Loucy (cell line): ENCODE results near the gene TMEM163.

ENCODE experiments used
- EZH2phosphoT487 ChIP-seq: fragments of 200-600 bp; IDR thresholded peaks from 2 replicates; pipeline ENCODE4 v1.6.1; 2018; ENCODE audit warnings: antibody characterized with exemption, mild to moderate bottlenecking, moderate library complexity, borderline replicate concordance
- TF ChIP-seq, protein P1 (sequence below): fragments of 200-600 bp; sonication (generic); conservative IDR thresholded peaks from 2 replicates; pipeline ENCODE4 v1.5.1; 2014; ENCODE audit warnings: mild to moderate bottlenecking, antibody characterized with exemption, low read length

DNA sequence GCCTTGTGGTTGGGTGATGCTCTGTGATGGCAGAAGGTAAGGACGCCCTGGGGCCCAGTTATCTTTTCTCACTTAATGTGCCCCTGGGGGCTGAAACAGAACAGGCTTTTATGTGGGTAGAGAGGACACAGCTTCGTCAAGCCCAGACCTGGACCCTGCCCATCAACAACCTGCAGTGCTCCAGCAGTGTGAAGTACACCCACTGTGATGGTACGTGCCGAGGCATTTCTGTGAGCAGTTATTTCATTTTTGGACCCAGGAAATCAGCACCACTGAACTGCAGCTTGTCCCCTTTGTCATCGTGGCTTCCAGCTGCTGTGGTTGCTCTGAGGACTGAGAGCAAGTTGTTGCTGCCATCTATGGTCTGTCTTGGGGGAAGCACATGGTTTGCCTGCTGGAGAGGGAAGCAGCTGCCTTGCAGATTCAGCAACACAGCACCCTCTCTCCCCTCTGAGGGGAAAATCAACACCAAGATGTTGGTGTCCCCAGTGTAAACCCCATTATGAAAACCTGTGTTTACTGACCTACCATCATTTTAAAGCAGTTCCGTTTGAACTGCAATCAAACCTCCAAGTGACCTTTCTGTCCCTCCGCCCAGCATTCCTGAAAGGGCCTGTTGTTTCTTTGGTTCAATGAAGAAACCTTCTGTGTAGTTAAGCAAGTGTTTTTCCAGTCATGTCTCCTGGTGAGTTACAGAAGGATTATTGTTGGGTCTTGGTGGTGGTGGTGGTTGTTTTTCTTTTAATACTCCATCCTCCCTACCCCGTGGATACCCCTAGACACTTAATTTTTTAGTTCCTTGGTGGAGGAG, 306.8 kb downstream of the TMEM163 start:
- TF ChIP-seq, protein P1, sequence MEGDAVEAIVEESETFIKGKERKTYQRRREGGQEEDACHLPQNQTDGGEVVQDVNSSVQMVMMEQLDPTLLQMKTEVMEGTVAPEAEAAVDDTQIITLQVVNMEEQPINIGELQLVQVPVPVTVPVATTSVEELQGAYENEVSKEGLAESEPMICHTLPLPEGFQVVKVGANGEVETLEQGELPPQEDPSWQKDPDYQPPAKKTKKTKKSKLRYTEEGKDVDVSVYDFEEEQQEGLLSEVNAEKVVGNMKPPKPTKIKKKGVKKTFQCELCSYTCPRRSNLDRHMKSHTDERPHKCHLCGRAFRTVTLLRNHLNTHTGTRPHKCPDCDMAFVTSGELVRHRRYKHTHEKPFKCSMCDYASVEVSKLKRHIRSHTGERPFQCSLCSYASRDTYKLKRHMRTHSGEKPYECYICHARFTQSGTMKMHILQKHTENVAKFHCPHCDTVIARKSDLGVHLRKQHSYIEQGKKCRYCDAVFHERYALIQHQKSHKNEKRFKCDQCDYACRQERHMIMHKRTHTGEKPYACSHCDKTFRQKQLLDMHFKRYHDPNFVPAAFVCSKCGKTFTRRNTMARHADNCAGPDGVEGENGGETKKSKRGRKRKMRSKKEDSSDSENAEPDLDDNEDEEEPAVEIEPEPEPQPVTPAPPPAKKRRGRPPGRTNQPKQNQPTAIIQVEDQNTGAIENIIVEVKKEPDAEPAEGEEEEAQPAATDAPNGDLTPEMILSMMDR, result peak; percentile 86
- TF ChIP-seq EZH2phosphoT487, result no peak
